ENCODE data around the gene TRIM2. TPM values are rescaled to one million over a fixed set of nuclear protein-coding genes. Genes with fewer than 3 reads are reported as not detected.
"Not testable (repeated sequence)": the region's sequence is repeated elsewhere in the genome, so short reads cannot be mapped to it uniquely, and the experiment has no call there.

Gene TRIM2
- total RNA-seq, 1 donor = 5.7 TPM

DNA sequence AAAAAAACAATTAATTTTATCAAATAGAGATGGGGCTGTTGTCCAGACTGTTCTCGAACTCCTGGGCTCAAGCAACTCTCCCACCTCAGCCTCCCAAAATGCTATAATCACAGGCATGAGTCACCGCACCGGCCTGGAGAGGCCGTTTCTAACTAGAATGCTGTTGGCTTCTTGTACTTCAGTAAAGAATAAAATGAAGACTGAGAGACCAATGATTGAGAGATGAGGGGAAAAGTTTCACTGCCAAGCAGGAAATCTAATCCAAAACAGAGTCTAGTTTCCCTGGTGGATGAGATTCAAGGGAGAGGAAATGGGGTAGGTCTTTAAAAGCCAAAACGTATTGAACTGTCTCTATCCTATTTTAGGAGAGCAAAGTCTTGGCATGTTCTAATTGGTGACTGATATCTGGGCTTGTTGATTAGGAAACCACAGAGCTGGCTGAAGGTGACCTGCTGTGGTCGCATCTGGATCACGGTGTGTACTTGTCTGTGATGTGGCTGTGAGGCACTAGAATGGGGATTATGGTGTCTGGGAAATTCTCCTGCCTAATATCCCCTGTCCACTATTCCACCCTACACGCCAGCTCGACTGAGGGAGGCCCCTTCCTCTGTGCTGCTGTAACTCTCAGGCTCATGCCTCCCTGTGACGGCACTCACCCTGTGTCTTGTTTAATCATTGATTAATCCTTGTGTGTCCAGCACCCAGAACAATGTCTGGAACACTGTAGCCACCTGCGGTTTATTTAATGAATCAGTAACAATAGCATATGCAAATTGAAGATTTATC, 15.0 kb upstream of the TRIM2 start:
- DNase-seq (ENCODE audit: low read depth in 2 of 3, low spot score in 2 of 3) = no peak

DNA sequence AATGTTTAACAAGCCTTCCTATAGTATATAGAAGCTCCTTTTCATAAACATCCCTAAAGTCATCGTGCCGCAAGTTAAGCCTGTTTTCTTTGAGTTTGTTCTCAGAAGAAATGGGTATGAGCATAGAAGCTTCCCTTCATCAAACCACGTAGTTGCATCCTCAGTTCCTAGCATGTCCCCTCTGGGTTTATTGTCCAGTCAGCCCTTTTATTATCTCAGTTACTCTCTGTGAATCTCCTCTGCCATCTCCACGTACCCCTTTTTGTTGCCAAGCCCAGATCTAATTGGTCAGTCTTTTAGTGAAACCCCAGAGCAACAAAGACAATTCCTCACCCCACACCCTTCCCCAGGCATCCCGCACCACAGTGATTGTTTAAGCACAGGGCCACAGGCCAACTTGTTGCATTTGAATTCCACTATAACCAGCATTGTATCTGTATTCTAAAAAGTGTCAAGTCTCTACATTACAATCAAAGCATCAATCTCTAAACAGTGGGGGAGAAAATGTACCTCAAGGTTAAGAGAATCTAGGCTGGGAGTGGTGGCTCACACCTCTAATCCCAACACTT, 12.4 kb upstream of the TRIM2 start:
- DNase-seq (ENCODE audit: low read depth in 2 of 3, low spot score in 2 of 3) = no peak

DNA sequence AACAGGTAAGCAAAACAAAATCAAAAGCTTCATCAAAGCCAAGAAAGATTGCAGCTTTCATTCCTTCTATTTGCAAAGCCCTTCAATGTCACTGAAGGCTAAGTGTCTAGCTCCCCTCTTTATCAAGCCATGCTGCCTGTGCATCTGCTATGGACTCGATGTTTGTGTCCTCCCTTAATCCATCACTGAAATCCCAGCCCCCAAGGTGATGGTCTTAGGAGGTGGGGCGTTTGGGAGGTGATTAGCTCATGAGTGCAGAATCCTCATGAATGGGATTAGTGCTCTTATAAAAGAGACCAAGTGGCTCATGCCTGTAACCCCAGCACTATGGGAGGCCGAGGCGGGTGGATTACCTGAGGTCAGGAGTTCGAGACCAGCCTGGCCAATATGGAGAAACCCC, 6.9 kb upstream of the TRIM2 start:
- DNase-seq (ENCODE audit: low read depth in 2 of 3, low spot score in 2 of 3) = no peak

DNA sequence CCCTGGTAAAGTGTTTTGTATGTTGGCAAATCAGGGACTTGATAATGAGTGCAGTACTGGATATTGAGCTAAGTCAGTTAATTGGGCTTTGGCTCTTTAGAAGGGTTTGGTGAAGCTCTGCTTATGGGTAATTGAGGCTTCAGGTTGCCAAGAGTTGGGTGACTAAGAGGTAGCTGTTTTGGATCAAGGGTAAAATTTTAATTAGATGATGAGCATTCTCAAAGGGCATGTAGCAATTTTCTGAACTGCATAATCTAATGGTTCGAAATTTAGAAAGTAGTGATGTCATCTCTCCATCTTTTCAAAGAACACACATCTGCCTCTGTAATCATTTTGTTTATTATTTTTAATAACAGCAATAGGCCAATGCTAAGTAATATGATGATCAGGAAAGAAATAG, 5.5 kb upstream of the TRIM2 start:
- DNase-seq (ENCODE audit: low read depth in 2 of 3, low spot score in 2 of 3) = no peak

DNA sequence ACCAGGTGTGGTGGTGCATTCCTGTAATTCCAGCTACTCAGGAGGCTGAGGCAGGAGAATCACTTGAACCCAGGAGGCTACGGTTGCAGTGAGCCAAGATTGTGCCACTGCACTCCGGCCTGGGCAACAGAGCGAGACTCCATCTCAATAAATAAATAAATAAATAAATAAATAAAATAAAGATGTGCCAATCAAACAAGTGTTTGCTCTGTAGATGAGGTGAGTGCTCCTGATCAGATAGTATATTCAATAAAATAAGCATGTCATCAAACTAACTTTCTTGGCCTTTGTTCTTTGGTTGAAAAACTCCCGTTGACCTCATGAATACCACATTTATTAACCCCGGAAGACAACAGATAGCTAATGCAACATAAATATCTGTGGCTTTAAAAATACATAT, 497 bp upstream of the TRIM2 start:
- not testable (repeated sequence) for DNase-seq (ENCODE audit: low read depth in 2 of 3, low spot score in 2 of 3)

DNA sequence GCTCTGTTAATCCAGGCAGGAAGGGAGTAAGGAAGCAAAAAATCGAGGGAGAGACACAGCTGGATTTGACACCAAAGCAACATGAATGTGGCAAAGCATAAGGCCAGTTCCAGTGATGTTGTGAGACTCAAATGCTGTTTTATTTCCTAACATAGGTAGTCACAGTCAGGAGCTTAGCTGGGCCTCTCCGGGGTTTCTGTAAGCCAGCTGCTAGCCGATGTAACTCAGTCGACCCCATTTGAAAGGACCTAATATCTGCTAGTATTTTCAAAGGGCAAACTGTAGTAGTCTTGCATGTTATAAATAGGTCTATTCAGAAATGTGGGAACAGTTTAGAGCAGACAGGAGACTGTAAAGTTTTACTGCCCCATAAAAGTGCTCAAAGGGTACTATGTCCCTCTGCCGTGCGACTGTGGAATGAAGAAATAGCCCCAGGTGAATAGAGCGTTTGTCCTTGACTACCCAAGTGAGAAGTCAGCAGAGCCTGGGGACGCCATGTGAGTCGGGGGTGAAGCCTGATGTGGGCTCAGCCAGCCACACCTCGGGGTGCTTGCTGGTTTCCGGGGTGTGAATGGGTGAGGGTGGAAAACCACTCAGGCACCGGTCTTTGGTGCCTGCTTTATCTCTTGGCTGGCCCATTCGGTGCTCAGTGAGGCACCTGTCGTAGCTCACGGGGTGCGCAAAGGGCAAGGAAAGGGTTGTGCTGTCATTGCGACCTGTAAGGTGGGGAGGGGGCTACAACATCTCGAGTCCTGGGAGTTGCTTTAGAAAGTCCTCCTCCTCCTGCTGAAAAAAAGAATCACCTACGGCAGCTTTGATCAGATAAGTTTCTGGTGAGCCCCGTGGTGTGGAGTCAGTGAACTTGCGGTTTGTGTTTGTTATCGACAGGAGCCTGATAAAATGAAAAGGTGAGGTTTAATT, 745 bp downstream of the TRIM2 start:
- DNase-seq (ENCODE audit: low read depth in 2 of 3, low spot score in 2 of 3) = no peak

DNA sequence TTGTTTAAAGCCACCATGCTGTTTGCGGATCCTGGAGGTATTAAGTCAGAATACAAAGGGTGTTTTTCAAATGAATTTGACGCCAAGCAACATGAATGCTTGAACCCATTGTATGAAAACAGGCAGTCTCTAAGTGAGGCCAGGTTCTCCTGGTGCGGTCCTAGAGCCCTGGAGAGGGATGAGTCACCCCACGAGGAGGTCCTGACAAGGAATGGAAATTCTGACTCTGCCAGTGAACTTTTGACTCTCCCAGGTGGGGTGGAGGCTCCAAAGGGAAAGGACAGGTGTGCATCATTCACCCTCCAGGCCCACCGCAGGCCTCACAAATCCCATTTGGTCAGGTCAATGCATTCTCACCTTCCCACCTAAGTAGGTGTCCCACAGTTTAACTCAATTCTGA, 1.5 kb downstream of the TRIM2 start:
- DNase-seq (ENCODE audit: low read depth in 2 of 3, low spot score in 2 of 3) = no peak

DNA sequence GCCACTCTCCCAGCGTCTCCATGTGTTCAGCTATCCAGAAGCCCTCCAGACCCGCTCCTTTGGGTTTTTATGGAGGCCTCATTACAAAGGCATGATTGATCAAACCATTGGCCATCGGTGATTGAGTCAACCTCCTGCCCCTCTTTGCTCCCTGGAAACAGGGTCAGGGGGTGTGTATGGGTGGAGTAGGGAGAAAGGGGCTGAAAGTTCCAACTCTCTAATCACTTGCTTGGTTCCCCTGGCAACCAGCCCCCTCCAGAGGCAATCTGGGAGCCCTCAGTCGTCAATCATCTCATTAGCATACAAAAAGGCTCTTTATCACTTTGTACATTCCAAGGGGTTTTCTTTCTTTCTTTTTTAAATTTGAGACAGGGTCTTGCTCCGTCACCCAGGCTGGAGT, 2.3 kb downstream of the TRIM2 start:
- DNase-seq (ENCODE audit: low read depth in 2 of 3, low spot score in 2 of 3) = no peak

DNA sequence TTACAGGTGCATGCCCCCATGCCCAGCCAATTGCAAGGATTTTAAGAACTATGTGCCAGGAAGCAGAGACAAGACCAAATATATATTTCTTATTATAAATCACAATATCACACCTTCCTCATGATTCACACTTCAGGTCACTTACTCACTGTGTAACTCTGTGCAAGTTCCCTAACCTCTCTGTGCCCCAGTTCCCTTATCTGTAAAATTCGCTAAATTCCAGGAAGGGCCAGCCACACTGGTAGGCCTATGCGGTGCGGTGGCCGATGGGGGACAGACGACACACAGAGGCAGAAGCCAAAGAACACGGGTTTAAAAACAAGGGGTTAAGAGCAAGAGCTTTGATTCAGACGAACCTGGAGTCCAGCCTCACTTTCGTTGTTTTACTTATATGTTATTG, 2.8 kb downstream of the TRIM2 start:
- DNase-seq (ENCODE audit: low read depth in 2 of 3, low spot score in 2 of 3) = no peak

DNA sequence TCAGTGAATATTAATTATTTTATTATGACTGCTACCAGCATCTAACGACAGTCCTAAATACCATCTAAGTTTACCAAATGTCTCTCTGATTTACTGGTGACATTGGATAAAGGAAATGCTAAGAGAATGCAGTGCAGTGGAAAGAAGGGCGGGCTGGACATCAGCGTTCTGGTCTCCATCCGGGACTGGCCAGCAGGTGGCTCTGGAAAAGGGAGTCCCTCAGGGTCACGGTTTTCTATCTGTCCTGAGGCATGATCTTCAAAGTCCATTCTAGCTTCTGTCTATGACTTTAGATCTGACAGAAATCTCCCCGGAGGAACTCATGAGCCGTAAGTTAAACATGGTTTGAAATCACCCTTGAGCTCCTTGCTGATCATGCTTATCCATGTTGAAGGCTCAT, 3.3 kb downstream of the TRIM2 start:
- peak in 1 of 3 donors; percentile 4 for DNase-seq (ENCODE audit: low read depth in 2 of 3, low spot score in 2 of 3)

DNA sequence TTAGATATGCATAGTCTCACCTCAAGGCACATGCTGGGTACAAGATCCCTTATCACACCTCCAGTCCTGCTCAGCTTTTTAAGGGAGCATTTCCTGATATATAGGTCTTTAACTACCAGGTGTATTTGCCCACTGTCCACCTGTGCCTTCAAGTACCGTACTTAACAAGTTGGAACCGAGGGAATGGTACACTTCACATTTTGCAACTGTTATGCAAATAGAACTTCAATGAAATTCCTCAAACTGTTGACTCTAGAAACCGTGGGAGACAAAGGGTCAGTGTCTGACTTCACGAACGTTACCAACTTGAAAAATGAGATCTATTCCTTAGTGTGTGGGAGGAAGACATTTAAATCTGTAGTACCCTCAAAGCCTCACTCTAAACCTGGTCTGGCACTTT, 5.2 kb downstream of the TRIM2 start:
- DNase-seq (ENCODE audit: low read depth in 2 of 3, low spot score in 2 of 3) = no peak

DNA sequence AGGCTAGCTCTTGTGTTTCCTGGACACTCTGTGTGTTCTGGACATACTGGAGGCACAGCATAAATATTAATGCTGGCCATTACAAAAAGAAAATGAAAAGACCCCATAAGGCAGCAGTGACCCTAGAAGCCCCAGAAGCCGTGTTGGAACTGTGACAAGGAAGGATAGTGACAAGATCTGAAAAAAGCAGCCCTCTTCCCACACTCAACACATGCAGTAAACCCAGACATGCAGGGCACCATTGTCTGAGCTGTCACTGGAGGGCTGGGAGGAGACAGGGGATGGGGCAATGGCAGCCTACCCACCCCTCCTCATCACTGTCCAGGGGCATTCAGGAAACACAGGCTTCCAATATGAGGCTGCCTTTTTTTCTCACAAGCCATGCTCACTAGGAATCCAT, 6.5 kb downstream of the TRIM2 start:
- DNase-seq (ENCODE audit: low read depth in 2 of 3, low spot score in 2 of 3) = no peak

DNA sequence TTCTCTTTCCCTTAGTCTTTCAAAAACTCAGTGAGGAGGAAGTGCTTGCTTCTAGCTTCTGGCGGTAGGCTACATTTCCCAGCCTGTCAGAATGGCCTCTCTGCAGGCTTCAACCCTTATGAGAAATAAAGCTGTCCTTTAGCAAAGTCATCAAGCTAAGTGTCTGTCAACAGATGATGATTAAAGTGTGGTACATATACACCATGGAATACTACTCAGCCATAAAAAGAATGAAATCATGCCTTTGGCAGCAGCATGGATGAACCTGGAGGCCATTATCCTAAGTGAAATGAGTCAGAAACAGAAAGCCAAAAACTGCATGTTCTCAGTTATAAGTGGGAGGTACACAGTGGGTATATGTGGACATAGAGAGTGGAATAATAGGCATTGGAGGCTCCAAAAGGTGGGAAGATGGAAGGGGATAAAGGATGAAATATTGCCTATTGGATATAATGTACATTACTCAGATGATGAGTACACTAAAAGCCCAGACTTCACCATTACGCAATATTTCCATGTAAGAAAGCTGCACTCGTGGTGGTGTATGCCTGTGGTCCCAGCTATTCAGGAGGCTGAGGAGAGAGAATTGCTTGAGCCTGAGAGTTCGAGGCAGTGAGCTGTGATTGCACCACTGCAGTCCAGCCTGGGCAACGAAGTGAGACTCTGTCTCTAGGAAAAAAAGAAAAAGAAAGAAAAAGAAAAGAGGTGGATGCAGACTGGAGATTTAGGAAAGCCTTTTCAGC, 7.9 kb downstream of the TRIM2 start:
- DNase-seq (ENCODE audit: low read depth in 2 of 3, low spot score in 2 of 3) = no peak

DNA sequence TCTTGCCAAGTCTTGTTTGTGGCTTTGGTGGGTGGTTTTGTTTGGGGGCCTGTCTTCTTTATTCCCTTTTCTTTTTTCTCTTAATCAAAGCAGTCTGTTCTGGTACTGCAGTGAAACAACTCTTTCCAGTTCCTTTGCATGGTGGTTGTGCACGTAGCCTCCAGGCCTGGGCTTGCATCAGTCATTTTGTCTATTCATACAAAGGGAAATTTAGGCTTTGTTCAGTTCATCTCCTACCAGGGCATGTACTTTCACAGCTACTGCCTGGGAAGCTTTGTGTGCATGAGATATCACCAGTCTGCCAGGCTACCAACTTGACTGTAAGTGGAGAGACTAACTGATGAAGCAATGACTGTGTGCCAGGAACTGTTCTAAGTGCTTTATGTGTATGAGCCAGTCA, 8.5 kb downstream of the TRIM2 start:
- DNase-seq (ENCODE audit: low read depth in 2 of 3, low spot score in 2 of 3) = no peak

DNA sequence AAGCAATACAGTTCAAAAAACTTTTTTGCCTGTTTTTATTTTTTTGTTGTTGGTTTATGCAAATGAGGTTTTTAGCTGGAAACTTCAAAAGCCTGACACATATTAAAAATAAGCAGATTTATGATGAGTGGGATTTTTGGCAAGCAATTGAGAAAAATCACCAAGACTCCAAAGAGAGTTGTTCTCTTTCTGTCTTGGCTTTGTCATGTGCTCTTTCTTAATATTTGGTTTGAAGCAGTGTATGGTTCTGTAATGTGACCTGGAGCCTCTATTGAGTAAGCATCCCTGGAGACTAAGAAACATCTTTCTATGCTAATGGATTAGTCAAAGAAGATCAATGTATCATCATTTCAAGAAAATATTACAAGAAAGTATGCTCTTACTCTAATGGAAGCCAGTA, 11.7 kb downstream of the TRIM2 start:
- no peak for DNase-seq (ENCODE audit: low read depth in 2 of 3, low spot score in 2 of 3)

DNA sequence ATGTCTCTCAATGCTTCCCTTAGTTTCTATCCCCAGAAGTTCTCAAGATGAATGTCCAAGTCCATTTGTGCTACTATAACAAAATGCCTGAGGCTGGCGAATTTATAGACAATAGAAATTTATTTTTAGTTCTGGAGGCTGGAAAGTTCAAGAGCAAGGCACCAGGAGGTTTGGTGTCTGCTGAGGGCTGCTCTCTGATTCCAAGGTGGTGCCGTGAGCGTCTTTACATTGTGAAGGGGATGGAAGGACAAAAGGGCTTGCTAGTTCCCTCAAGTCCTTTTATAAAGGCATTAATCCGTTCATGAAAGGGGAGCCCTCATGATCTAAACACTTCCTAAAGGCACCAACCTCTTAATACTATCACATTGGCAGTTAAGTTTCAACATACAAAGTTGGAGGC, 12.3 kb downstream of the TRIM2 start:
- no peak for DNase-seq (ENCODE audit: low read depth in 2 of 3, low spot score in 2 of 3)

DNA sequence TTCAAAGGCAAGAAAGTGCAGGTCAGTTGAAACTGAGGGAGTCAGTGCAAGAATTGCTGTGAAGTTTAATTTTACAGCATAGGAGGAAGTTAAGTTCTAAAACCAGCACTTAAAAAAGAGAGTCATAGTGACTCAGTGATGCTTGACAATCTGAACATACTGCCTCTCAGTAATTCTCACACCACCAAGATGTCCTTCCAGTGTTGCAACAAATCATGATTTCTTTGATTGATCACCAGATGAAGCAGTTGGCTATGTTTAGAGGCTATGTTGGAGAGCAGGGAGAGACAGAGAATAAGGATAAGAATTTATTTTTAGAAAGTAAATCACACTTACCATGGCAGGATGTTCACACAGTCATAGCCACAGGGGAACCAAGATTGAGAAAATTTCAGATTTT, 13.2 kb downstream of the TRIM2 start:
- no peak for DNase-seq (ENCODE audit: low read depth in 2 of 3, low spot score in 2 of 3)

DNA sequence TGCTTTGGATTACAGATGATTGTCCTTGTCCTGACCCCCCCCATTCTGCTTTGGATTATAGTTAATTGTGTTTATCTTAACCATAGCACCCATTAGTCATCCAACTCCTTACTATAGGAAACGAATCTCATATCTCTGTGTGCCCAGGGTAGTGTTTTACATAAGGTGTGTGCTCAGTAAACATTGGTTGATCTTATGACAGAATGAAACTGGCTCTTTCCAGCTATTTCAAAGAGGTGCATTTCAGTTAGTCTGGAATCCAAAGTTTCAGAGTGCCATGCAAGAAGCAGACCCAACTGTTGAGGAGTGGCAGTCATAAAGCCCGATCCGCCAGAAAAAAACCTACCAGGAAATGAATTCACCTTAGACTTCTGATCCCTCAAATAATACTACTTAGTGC, 14.7 kb downstream of the TRIM2 start:
- no peak for DNase-seq (ENCODE audit: low read depth in 2 of 3, low spot score in 2 of 3)

DNA sequence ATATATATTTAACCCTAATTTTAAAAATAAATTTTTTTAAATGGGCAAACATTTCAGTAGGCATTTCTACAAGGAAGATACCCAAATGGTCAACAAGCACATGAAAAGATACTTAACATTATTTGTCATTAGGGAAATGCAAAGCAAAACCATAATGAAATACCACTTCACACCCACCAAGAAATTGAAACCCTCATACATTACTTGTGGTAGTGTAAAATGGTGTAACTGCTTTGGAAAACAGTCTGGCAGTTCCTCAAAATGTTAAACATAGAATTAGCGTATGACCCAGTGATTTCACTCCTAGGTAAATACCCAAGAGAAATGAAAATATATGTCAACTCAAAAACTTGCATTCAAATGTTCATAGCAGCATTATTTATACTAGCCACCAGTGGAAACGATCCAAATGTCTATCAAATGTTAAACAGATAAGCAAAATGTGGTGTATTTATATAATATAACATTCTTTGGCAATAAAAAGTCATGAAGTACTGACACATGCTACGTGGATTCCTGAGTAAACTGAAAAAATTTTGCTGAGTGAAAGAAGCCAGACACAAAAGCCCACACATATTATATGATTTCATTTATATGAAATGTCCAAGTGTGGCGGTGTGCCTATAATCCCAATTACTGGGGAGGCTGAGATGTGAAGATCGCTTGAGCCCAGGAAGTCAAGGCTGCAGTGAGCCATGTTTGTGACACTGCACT, 16.6 kb downstream of the TRIM2 start:
- DNase-seq (ENCODE audit: low read depth in 2 of 3, low spot score in 2 of 3) = no peak
